8988T (cell line): ENCODE data around the gene FGFR3.

Experiments used
- DNase-seq: peaks from one replicate; pipeline ENCODE4 v3.0.0; 2011

FGFR3 gene

GRCh38 chr4:1756893-1757779 lies 36.0 kb upstream of the FGFR3 start:
- no peak for DNase-seq

GRCh38 chr4:1757836-1758235 lies 35.3 kb upstream of the FGFR3 start:
- DNase-seq = no peak

- DNase-seq = no peak
Observed at GRCh38 chr4:1758306-1759121, 34.6 kb upstream of the FGFR3 start.

- no peak for DNase-seq
Observed at GRCh38 chr4:1759170-1759817, 33.8 kb upstream of the FGFR3 start.

- no peak for DNase-seq
Observed at GRCh38 chr4:1759818-1760223, 33.3 kb upstream of the FGFR3 start.

GRCh38 chr4:1760521-1761071 lies 32.5 kb upstream of the FGFR3 start:
- no peak for DNase-seq

- no peak for DNase-seq
Observed at GRCh38 chr4:1761130-1761689, 31.9 kb upstream of the FGFR3 start.

GRCh38 chr4:1762264-1763010 lies 30.7 kb upstream of the FGFR3 start:
- DNase-seq = no peak

GRCh38 chr4:1763070-1763549 lies 30.0 kb upstream of the FGFR3 start:
- no peak for DNase-seq

GRCh38 chr4:1763550-1764080 lies 29.5 kb upstream of the FGFR3 start:
- DNase-seq = no peak

- no peak for DNase-seq
Observed at GRCh38 chr4:1764670-1765069, 28.4 kb upstream of the FGFR3 start.

- no peak for DNase-seq
Observed at GRCh38 chr4:1765409-1766072, 27.6 kb upstream of the FGFR3 start.

GRCh38 chr4:1766106-1767060 lies 26.7 kb upstream of the FGFR3 start:
- DNase-seq = peak; percentile 89

GRCh38 chr4:1767061-1767769 lies 25.9 kb upstream of the FGFR3 start:
- DNase-seq = peak; percentile 93

- peak; percentile 100 for DNase-seq
Observed at GRCh38 chr4:1767770-1768366, 25.2 kb upstream of the FGFR3 start.

- DNase-seq = no peak
Observed at GRCh38 chr4:1768367-1769034, 24.6 kb upstream of the FGFR3 start.

- no peak for DNase-seq
Observed at GRCh38 chr4:1769692-1770091, 23.4 kb upstream of the FGFR3 start.

GRCh38 chr4:1770245-1770644 lies 22.8 kb upstream of the FGFR3 start:
- no peak for DNase-seq
